Measurements from ENCODE around the gene COX20.
A peak's percentile ranks its signal among the peaks of the same experiment; 100 is the strongest.
"Not testable (repeated sequence)": the region's sequence is repeated elsewhere in the genome, so short reads cannot be mapped to it uniquely, and the experiment has no call there.

COX20 gene, protein sequence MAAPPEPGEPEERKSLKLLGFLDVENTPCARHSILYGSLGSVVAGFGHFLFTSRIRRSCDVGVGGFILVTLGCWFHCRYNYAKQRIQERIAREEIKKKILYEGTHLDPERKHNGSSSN

DNA sequence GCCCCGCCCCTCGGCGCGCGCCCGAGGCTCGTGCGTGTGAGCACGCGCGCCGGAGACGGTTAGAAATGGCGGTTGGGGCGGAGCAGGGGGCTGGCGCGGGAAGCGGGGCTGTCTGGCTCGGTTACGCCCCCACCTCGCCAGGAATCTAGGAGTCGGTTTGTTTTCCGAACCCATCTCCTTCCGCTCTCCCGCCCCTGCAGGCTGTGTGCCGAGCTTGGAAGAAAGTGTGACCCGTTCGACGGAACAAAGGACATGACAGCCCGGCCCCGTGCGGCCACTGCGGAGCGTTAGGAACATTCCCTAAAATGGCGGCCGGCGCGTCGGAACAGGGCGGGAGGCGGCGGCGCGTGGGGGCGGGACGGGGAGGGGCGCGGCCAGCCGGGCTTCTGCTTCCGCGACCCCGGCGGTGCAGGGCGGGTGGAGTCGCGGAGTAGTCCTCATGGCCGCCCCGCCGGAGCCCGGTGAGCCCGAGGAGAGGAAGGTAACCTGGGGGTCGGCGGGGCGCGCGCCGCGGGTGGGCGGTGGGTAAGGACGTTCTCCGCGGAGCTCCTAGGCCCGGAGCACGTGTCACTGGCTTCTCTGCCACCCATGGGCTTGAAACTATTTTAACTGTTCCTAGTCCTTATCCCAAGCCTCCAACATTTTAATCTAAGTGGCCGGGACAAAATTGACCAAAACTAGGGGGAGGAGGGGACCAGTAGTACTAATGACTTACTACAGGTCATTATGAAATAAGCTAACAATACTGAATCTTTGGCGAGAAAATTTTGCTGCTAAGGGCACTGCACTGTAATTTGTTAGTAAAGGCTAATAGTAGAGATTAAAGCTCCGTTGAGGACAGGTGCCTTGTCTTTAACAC, at the start of gene COX20:
TSS of gene COX20 (plus strand) at position 383 of the 859 bp plus-strand sequence. CDS start at position 440, 57 bp downstream.
- DNase-seq, result peak; percentile 93

DNA sequence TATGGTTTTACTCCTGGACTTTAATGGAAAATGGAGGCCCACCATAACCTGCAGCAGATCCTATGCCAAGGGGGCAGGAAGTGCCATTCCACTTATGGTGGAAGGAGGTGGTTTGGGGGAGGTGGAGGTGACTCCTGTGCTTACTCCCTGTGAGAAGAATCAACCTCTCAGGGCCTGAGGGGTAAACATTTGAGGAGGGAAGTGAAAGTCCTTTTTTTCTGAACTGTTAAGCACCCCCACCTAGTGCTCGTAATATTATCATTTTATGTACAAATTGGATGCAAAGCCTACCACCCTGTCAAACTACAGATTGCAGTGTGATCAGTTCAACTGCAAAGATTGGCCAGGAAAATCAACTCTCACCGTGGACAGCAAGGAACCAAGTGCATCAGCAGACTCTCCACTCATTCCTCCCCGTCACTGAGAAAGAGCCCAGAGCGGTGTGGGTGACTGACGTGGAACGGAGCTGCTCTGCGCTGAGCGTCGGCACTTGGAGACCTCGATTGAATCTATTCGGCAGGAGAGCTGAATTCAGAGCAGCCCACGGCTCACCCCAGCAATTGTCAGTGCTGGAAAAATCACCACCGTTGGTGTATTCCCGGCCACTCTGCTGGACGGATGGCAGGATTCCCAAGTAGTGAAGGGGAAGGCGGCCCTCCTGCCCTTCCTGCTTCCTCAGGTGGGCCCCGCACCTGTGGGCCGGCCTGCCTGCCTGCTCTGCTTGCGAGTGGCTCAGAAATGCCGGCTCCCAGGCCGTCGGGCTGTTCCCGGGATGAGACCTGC, 46.8 kb upstream of the COX20 start:
- no peak for DNase-seq

DNA sequence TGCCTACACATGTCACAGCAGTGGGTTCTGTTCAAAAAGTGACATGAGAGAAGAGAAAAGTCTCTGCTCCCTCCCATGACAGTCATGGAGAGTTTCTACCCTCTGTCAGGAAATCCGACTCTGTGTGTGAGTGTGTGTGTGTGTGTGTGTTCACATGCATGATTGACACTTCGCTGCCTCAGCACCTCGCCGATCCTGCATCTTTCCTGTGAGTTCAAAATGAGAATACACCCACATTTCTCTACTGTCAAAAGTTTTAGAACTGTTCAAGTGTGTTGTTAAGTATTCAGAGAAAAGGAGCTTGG, 46.2 kb upstream of the COX20 start:
- DNase-seq, result no peak

DNA sequence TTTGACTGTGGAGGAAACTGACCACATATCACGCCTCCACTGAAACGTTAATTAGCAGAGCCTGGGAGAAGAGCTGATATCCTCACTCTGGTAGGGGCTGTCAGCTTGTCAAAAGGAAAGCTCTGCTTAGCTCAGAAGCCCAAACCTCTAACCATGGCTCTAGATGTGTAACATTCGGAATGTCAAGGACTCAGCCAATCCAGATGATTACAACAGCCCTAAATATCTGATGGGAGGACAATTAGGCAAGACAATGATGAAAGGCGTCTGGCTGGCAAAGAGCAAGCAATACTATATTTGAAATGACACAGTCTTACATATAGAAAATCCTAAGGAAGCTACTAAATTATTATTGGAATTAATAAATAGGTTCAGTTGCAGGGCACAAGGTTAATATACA, 45.7 kb upstream of the COX20 start:
- no peak for DNase-seq

DNA sequence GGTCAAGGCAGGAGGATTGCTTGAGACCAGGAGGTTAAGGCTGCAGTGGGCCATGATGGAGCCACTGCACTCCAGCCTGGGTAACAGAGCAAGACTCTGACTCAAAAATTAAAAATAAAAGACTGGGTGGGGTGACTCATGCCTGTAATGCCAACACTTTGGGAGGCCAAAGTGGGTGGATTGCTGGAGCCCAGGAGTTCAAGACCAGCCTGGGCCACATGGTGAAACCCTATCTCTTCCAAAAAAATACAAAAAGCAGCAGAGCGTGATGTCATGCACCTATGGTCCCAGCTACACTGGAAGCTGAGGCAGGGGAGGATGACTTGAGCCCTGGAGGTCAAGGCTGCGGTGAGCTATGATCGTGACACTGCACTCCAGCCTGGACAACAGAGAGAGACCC, 44.4 kb upstream of the COX20 start:
- DNase-seq, result no peak

DNA sequence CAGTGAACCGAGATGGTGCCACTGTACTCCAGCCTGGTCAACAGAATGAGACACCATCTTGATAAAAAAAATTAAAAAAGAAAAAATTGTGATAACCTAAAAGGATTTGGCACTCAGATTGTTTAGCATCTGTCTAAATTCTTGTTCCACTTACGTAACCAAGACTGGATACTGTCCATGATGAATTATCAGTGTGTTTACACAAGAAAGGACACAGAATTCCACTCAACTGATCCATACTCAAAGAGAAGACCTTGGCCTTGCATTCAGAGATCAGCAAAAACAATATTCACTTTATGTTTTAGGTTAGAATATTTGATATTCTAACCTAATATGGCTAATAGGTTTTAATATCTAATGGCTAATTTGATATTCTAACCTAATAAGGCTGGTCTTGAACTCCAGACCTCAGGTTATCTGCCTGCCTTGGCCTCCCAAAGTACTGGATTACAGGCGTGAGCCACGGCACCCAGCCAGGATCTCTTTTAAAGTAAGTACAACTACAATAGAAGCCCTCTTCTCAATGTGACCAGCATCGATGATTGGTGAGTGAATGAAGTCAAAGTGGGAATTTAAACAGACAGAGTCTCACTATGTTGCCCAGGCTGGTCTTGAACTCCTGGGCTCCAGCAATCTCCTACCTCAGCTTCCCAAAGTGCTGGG, 43.1 kb upstream of the COX20 start:
- DNase-seq, result no peak

DNA sequence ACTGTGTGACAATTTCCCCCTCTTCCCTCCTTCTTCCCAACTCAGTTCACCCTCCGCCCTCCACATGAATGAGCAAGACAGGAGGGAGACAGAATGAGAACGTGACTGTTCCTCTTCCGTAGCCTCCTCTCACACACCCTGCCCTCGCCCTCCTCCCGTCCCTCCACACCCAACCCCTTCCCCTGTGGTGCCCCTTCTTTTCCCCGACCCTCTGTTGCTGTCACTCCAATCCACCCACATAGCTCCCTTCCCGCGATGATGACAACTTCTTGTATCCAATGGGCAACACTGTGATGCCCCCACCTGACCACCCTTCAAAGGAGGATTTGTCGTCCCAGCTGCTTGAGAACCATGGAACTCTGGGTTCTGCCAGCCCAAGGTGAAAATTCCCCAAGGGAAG, 41.4 kb upstream of the COX20 start:
- DNase-seq, result no peak

DNA sequence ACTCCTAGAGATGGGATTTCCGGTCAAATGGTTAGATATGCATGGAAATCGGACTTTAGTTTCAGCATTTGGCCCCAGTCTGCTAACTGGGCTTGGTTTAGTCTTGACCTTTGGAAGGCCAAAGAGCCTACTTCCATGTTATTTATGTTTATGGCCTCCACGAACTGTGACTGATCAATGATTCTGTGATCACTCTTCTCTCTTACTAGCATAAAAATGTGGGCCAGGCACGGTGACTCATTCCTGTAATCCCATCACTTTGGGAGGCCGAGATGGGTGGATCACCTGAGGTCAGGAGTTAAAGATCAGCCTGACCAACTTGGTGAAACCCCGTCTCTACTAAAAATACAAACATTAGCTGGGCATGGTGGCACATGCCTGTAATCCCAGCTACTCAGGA, 40.9 kb upstream of the COX20 start:
- not testable (repeated sequence) for DNase-seq

DNA sequence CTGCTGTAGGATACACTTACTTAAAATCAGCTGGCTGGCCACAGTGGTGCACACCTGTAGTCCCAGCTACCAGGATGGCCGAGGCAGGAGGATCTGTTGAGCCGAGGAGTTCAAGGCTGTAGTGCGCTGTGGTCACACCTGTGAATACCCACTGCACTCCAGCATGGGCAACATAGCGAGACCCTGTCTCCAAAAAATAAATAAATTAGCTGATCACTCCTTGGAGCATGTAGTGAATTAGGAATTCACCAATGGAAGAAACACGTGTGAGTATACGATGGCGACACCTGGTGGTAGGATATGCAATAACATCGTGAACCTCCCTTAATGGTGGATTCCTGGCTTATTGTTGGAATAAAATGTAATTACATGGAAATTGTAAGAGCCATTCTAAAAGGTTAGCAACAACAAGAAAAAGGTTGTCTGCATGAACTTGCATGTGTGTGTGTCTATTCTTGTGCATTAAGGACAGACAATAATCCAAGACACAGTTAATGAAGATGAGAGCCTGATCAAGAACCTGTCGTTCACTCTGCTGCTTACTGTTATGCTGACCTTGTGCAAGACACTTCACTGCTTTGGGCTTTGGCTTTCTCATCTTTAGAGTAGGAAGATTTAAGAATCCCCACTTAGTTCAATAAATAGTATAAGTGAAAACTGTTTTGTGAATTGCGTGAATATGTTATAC, 38.6 kb upstream of the COX20 start:
- DNase-seq, result peak; percentile 82

DNA sequence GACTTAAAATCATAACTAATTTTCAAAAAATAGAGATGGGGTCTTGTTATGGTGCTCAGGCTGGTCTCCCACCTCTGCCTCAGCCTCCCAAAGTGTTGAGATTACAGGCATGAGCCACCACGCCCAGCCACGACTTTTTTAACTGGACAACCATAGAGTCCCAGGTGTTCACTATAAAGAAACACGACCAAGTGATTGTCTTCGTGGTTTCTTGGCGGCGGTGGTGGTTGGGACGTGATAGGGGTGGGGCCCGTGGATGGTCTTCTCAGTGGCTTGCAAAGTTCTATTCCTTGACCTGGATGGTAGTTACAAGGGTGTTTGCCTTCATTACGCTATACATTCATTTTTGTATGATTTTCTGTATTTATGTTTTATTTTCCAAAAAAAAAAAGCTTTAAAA, 34.6 kb upstream of the COX20 start:
- no peak for DNase-seq

DNA sequence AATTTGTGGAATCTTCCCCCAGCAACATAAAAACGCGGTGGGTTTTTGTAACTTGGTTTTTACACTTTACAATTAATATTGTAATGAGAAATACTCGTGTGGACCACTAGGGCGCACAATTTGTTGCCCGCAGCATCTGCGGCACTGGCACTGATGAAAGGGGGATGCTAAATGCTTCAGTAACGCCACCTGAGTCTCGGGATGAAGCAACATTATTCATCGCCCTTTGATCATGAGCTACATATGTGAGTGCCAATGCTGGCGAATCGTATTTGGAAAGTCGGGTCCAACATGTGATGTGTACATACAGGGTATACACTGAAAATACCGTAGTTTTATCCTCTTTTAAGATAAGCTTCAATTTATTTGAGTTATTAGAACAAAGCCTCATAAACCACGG, 34.2 kb upstream of the COX20 start:
- DNase-seq, result peak; percentile 74

DNA sequence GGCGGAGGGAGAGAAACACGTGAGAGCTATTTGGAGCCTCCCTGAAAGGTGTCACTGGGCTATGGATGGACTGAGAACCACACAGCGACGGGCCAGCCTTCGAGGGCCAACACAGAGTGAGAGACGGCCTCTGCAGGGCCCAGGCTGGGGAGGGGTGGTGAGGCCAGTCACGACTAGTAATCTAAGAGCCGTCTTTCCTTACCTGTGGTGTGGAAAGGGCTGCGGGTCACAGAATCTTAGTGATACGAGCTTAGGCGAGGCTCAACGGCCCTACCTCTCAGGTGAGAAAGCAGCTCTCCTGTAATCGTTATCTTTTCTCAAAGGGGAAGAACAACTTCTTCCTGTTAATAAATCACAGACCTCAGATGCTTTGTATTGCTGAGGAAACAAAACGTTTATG, 33.4 kb upstream of the COX20 start:
- DNase-seq, result no peak

DNA sequence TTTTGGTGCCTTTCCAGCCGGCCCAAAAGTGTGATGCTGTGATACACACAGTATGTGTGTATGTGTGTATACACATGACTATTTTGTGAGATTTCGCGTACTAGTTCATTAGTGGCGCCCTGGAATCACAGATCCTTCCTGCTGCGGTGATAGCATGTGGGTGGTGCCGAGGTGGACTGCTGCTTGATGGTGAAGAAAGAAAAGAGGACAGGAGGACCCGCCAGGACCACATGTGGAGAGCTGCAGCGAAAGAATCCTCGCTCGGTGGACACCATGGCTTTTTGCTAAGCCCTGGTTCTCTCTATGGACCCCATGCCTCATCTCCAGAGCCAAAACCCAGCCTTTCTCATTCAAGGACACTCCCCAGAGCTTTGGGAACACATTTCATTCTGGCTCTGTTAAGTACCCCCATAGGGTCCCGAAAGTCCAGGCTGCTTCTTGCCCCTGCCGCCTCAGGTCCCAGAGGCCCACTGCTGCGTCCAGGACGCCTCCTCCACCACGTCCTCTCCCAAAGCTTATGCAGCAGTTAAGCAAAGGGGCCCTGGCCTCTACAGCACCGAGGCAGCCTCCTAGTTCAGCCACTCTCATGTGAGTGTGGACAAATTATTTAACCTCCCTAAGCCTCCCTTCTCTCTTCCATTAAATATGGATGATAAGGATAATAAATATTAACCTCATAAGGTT, 32.8 kb upstream of the COX20 start:
- no peak for DNase-seq

DNA sequence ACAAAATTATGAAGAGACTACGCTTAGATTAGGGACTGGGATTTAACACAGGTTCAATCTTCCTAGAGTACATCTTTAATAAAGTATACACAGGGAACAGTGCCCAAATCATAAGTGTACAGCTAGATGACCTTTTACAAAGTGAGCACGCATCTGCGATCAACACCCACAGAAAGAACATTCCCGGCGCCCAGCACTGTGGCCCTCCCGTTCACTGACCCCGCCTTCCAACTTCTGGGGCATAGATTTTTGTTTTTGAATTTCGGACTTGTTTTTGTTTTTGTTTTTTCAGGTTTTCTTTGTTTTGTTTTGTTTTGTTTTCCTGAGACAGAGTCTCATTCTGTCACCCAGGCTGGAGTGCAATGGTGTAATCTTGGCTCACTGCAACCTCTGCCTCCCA, 30.6 kb upstream of the COX20 start:
- DNase-seq, result no peak

DNA sequence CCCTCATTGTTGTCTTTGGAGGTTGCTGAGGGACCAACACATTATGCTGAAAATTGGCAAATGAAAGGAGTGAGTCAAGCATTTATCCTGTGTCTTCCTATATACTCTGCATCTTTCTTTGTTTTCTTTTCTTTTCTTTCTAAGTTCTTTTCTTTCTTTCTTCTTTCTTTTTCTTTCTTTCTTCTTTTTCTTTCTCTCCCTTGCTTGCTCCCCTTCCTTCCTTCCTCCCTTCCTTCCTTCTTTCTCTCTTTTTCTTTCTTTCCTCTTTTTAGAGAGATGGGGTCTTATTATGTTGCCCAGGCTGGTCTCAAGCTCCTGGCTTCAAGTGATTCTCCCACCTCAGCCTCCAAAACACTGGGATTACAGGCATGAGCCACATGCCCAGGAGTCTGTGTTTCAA, 28.3 kb upstream of the COX20 start:
- no peak for DNase-seq

DNA sequence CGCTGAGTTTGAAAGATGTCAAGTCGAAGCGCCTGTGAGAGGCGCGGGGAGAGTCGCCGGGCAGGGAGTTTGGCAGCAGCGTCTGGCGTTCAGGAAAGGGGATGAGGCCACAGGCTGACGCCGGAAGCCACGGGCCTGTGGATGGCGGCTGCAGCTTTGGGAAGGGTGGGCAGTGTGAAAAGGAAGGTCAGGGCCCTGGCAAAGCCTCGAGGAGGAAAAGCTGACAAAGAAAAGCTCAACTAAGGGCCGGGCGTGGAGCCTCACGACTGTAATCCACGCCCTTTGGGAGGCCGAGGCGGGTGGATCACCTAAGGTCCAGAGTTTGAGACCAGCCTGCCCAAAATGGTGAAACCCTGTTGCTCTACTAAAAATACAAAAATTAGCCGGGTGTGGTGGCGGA, 25.2 kb upstream of the COX20 start:
- no peak for DNase-seq

DNA sequence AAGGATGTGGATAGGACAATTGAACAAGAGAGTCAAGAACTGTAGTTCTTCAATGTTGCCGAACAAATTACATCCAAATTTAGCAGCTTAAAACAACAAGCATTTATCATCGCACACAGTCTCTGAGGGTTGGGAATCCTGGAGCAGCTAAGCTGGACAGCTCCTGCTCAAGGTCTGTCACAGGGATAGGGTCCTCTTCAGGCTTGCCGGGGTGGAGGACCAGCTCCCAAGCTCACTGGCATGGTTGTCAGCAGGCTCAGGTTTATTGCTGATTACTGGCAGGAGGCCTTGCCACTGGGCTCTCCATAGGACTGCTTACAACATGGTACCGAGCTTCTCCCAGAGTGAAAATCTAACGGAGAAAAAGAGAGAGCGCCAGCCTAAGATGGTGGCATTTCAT, 22.1 kb upstream of the COX20 start:
- DNase-seq, result no peak

DNA sequence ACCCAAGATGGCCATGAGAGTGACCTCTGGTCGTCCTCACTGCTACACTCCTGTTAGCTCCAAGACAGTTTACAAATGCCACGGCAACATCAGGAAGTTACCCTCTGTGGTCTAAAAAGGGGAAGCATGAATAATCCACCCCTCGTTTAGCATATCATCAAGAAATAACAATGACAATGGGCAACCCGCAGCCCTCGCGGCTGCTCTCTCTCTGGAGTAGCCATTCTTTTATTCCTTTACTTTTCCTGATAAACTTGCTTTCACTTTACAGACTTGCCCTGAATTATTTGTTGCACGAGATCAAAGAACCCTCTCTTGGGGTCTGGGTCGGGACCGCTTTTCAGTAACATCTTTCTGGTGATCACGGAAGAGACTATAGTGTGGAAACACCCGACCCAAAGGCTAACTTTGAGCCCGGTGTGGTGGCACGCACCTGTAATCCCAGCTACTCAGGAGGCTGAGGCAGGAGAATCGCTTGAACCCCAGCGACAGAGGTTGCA, 19.8 kb upstream of the COX20 start:
- peak; percentile 68 for DNase-seq

DNA sequence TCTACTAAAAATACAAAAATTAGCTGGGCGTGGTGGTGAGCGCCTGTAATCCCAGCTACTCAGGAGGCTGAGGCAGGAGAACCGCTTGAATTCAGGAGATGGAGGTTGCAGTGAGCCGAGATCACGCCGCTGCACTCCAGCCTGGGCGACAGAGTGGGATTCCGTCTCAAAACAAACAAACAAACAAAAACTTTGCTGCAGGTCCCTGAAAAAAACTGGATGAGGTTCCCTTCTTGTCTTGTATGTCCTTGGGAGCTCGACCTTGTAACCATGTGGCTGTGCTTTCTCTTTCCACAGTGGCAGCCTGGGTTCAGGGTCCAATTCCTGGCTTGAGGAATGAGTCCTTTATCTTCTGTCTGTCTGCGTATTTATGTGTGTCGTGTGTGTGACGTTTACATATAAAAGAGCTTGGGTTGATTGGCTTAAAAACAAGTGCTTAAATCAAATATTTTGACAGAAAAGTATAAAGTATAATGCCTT, 18.0 kb upstream of the COX20 start:
- DNase-seq, result no peak

DNA sequence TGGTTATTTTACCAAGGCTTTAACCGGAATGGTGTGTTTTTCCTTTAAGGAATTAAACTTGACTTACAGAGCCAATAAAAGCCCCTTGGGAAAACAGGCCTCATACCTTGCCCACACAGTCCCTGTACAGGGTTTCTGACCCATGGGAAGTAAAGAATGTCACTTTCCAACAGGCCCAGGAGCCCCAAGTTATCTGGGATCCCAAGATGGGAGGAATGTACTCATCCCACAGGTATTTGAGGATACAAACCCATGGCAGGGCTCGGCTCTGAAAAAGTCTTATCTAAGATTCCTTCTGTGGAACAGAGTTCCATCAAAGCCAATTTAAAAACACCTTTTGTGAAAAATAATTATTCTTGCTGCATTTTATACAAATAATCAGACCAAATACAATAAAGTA, 15.3 kb upstream of the COX20 start:
- no peak for DNase-seq

DNA sequence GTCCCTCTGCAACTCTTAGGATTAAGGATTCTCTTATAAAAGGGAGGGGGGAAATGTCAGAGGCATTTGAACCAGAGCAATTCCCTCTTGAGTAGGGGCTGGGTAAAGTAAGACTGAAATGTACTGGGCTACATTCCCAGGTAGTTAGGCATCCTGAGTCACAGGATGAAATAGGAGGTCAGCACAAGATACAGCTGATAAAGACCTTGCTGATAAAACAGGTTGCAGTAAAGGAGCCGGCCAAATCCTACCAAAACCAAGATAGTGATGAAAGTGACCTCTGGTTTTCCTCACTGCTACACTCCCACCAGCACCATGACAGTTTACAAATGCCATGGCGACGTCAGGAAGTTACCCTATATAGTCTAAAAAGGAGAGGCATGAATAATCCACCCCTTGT, 14.3 kb upstream of the COX20 start:
- DNase-seq, result no peak

DNA sequence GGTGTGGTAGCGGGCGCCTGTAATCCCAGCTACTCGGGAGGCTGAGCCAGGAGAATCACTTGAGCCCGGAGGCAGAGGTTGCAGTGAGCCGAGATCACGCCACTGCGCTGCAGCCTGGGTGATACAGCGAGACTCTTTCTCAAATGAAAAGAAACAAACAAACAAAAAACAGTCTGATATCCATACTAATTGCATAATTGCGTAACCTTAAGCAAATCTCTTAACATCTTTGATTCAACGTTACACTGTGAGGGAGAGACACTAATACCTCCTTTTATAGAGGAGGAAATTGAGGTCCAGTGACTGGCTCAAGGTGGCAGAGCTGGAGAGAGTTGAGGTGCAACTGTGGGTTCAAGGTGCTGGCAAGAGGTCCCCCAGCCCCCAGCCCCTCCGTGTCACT, 12.6 kb upstream of the COX20 start:
- DNase-seq, result no peak

All from hematopoietic multipotent progenitor cell treated with erythropoietin and hydrocortisone succinate and interleukin-3 and kit ligand, for 6 days (in vitro differentiated cells).